Measurements from ENCODE around the gene ROPN1L.

Gene ROPN1L

DNA sequence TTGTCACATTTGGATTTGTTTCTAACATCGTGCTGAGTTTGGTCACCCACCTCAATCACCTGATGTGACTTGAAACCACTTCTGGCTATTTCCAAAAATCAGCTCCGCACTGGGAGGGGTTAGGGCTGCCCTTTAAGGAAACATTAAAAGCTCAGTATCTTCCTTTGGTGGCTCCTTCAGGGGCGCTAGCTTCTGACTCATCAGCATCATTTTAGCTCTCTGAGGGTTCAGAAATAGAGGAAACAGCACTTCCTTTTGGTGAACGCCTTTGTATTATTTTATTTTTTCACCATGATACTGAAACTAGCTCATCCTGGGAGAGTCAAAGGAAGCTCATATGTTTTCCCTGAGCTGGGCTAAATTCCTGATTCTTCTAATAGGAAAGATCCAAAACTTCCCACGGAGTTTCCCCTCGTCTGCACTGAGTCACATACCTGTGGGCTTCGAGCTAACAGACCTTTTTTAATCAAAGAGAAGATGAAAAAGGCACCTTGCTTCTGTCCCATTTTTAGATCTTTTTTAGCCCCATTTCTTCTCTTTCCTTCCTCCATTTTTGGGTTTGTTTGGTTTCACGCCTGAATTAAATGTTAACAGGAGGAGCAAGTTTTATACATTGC, 48.2 kb downstream of the ROPN1L start:
- Histone ChIP-seq H3K79me2 (ENCODE audit: insufficient read depth, low read length) (no peaks in the 10 kb centered on the region), H3K9me2 (replicated peaks; ENCODE audit: insufficient read depth, low read length) (no peaks in the 10 kb centered on the region), H3K4me2 (ENCODE audit: low read depth, low read length, poor library complexity, severe bottlenecking) (peak overlapping the region; percentile 28), H3K9ac (ENCODE audit: low read length) (no peak overlapping the region), H3K36me3 (ENCODE audit: low read length) (no peaks in the 10 kb centered on the region), H3K27me3 (ENCODE audit: low read length) (0 out of 2 replicates have a peak, but pooled peaks cover 2% of the 10 kb centered on the region), H3K27ac (ENCODE audit: low read depth, low read length) (no peak overlapping the region), H4K20me1 (ENCODE audit: low read depth, low read length) (no peaks in the 10 kb centered on the region), H3K4me3 (ENCODE audit: insufficient read depth, low read length, poor library complexity, severe bottlenecking) (no peak overlapping the region), H3K9me3 (ENCODE audit: insufficient read depth, low read length) (peaks cover 11% of the 10 kb centered on the region; the same call in 1 of the 2 replicates), H3F3A (ENCODE audit: insufficient read depth) (no peaks in the 10 kb centered on the region), H2AFZ (ENCODE audit: low read depth, low read length, severe bottlenecking) (peak overlapping the region; percentile 9)
- TF ChIP-seq EZH2phosphoT487 (conservative IDR thresholded peaks at IDR 0.05; ENCODE audit: low read length): no peak
- TF ChIP-seq, protein P1, sequence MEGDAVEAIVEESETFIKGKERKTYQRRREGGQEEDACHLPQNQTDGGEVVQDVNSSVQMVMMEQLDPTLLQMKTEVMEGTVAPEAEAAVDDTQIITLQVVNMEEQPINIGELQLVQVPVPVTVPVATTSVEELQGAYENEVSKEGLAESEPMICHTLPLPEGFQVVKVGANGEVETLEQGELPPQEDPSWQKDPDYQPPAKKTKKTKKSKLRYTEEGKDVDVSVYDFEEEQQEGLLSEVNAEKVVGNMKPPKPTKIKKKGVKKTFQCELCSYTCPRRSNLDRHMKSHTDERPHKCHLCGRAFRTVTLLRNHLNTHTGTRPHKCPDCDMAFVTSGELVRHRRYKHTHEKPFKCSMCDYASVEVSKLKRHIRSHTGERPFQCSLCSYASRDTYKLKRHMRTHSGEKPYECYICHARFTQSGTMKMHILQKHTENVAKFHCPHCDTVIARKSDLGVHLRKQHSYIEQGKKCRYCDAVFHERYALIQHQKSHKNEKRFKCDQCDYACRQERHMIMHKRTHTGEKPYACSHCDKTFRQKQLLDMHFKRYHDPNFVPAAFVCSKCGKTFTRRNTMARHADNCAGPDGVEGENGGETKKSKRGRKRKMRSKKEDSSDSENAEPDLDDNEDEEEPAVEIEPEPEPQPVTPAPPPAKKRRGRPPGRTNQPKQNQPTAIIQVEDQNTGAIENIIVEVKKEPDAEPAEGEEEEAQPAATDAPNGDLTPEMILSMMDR (IDR thresholded peaks at IDR 0.05; ENCODE audit: insufficient read depth, low read length, poor library complexity, severe bottlenecking): no peak

DNA sequence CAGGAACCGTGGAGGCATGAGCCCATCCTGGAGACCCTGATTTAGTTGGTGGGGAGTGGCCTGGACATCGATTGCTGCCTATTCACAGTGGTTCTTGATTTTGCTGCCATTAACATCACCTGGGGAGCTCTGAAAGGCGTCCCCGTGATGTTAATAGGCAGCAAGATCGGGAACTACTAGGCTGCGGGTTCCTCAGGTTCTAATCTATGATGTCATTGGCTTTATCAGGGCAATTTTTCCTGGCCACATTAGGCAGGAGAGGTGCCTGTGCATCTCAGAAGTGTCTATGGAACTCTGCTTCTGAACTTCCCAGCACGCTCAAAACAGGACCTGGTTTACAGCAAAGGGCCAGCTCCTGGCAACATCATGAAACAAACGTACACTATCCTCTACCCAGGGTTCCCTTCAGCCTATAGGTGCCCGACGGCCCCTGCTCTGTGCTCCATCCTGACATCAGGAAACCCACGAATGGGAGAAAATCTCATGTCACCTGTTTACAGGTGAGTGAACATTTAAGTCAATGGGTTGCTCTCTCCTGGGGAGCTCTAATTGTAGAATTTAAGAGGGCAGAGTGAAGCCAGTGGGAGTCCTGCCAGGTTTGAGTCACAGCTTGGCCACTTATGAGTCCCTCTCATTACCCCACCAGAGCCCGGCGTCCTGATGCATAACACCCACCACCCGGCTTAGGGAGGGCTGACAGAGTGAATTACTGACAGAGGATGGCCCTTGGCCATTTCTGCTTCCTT, 49.4 kb downstream of the ROPN1L start:
- H2AFZ ChIP-seq (ENCODE audit: low read depth, low read length, severe bottlenecking): no peak overlapping the region
- no peak overlapping the region for H3K9ac ChIP-seq (ENCODE audit: low read length)
- H3K9me3 ChIP-seq (ENCODE audit: insufficient read depth, low read length): peaks cover 14% of the 10 kb centered on the region; the same call in 1 of the 2 replicates
- no peaks in the 10 kb centered on the region for H3F3A ChIP-seq (ENCODE audit: insufficient read depth)
- no peak for TF ChIP-seq EZH2phosphoT487 (conservative IDR thresholded peaks at IDR 0.05; ENCODE audit: low read length)
- TF ChIP-seq, protein P1 (IDR thresholded peaks at IDR 0.05; ENCODE audit: insufficient read depth, low read length, poor library complexity, severe bottlenecking): no peak
- H3K9me2 ChIP-seq (replicated peaks; ENCODE audit: insufficient read depth, low read length): no peaks in the 10 kb centered on the region
- no peaks in the 10 kb centered on the region for H3K79me2 ChIP-seq (ENCODE audit: insufficient read depth, low read length)
- H3K36me3 ChIP-seq (ENCODE audit: low read length): no peaks in the 10 kb centered on the region
- H3K4me2 ChIP-seq (ENCODE audit: low read depth, low read length, poor library complexity, severe bottlenecking): no peak overlapping the region
- H4K20me1 ChIP-seq (ENCODE audit: low read depth, low read length): no peaks in the 10 kb centered on the region
- no peak overlapping the region for H3K4me3 ChIP-seq (ENCODE audit: insufficient read depth, low read length, poor library complexity, severe bottlenecking)
- H3K27me3 ChIP-seq (ENCODE audit: low read length): 0 out of 2 replicates have a peak, but pooled peaks cover 2% of the 10 kb centered on the region
- no peak overlapping the region for H3K27ac ChIP-seq (ENCODE audit: low read depth, low read length)

DNA sequence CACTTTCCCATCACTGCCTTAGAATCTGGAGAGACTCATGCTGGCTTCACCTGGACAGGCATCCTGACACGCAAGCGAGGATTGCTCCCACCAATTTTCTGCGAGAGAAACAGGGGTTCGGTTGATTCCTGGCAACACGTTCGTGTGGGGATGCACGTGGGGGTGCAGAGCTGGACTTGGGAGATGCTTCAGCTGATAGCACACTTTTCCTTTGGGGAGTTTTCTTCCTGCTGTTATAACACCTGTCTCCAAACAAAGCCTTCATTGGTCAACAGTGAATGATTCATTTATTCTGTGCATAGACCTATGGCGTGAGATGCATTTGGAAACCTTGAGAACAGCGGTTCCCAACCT, 50.0 kb downstream of the ROPN1L start:
- peaks cover 14% of the 10 kb centered on the region; the same call in 1 of the 2 replicates for H3K9me3 ChIP-seq (ENCODE audit: insufficient read depth, low read length)
- 0 out of 2 replicates have a peak, but pooled peaks cover 2% of the 10 kb centered on the region for H3K27me3 ChIP-seq (ENCODE audit: low read length)
- no peak for TF ChIP-seq EZH2phosphoT487 (conservative IDR thresholded peaks at IDR 0.05; ENCODE audit: low read length)
- TF ChIP-seq, protein P1 (IDR thresholded peaks at IDR 0.05; ENCODE audit: insufficient read depth, low read length, poor library complexity, severe bottlenecking): no peak
- no peaks in the 10 kb centered on the region for H4K20me1 ChIP-seq (ENCODE audit: low read depth, low read length)
- no peaks in the 10 kb centered on the region for H3F3A ChIP-seq (ENCODE audit: insufficient read depth)
- H3K9ac ChIP-seq (ENCODE audit: low read length): no peak overlapping the region
- H3K9me2 ChIP-seq (replicated peaks; ENCODE audit: insufficient read depth, low read length): no peaks in the 10 kb centered on the region
- no peak overlapping the region for H2AFZ ChIP-seq (ENCODE audit: low read depth, low read length, severe bottlenecking)
- no peak overlapping the region for H3K4me2 ChIP-seq (ENCODE audit: low read depth, low read length, poor library complexity, severe bottlenecking)
- no peak overlapping the region for H3K27ac ChIP-seq (ENCODE audit: low read depth, low read length)
- H3K79me2 ChIP-seq (ENCODE audit: insufficient read depth, low read length): no peaks in the 10 kb centered on the region
- no peaks in the 10 kb centered on the region for H3K36me3 ChIP-seq (ENCODE audit: low read length)
- H3K4me3 ChIP-seq (ENCODE audit: insufficient read depth, low read length, poor library complexity, severe bottlenecking): no peak overlapping the region
